Measurements from ENCODE around the gene LRRC27.
"Not testable (repeated sequence)": the region's sequence is repeated elsewhere in the genome, so short reads cannot be mapped to it uniquely, and the experiment has no call there.

GRCh38 chr10:132317477-132317876 lies 14.5 kb upstream of the LRRC27 start:
- TF ChIP-seq EZH2 (IDR thresholded peaks at IDR 0.05; ENCODE audit: low read length, missing control alignments); CTCF (conservative IDR thresholded peaks at IDR 0.05 in 1 of 2, IDR thresholded peaks at IDR 0.05 in 1 of 2; ENCODE audit: low read depth in 1 of 2, low read length in 2 of 2): not testable (repeated sequence)
